H1 (cell line): ENCODE data around the gene NFIX. TPM values are rescaled to one million over a fixed set of nuclear protein-coding genes. Genes with fewer than 3 reads are reported as not detected.

Experiments used
- CTCF ChIA-PET: fragments of 300-600 bp; sonication (Branson Sonifier 250); formaldehyde crosslinking; loops from one replicate; lab custom pipeline; 2021; ENCODE audit not compliant: partially characterized antibody; lab: Charles Lee
- POLR2A ChIA-PET: fragments of 300-600 bp; sonication (Branson Sonifier 250); formaldehyde crosslinking; loops from one replicate; lab custom pipeline; 2021; ENCODE audit warnings: inconsistent platforms; ENCODE audit not compliant: partially characterized antibody; lab: Charles Lee
- DNase-seq, 2 experiments: peaks; one replicate each; pipeline versions ENCODE4 v3.0.0 to v3.0.0-alpha.2; 2010 to 2022; ENCODE audit warnings: low spot score in 2 of 2, low read depth in 1 of 2, mixed read lengths in 1 of 2
- FAIRE-seq: peaks from 2 replicates; lab custom pipeline; 2011; peaks lifted over from hg19 to GRCh38; lab: Jason Lieb, UNC
- H2AFZ ChIP-seq: 2 replicates; pipeline ENCODE4 v1.8.1; 2012; ENCODE audit warnings: low read length, inconsistent platforms
- H2AK5ac ChIP-seq: 2 replicates; pipeline ENCODE4 v1.6.1; 2013; ENCODE audit warnings: low read depth, low read length
- H2BK120ac ChIP-seq: replicated peaks from 2 replicates; pipeline ENCODE3; 2013; ENCODE audit warnings: low read depth, low read length, inconsistent platforms
- H2BK12ac ChIP-seq: 2 replicates; pipeline ENCODE4 v1.6.1; 2013; ENCODE audit warnings: low read depth, low read length
- H2BK15ac ChIP-seq: 2 replicates; pipeline ENCODE4 v1.6.1; 2013; ENCODE audit warnings: low read length
- H2BK20ac ChIP-seq: 2 replicates; pipeline ENCODE4 v1.6.1; 2013; ENCODE audit warnings: low read length
- H2BK5ac ChIP-seq: 2 replicates; pipeline ENCODE4 v1.6.1; 2013; ENCODE audit warnings: low read depth, low read length
- H3K14ac ChIP-seq: 2 replicates; pipeline ENCODE4 v1.6.1; 2013; ENCODE audit warnings: inconsistent platforms; ENCODE audit not compliant: insufficient read length
- H3K18ac ChIP-seq: 2 replicates; pipeline ENCODE4 v1.6.1; 2013; ENCODE audit warnings: low read length; ENCODE audit errors: extremely low read depth
- H3K23ac ChIP-seq: 2 replicates; pipeline ENCODE4 v1.6.1; 2013; ENCODE audit warnings: inconsistent platforms; ENCODE audit not compliant: insufficient read length
- H3K23me2 ChIP-seq: 2 replicates; pipeline ENCODE4 v1.6.1; 2013; ENCODE audit warnings: low read depth, low read length
- H3K27ac ChIP-seq: 2 replicates; pipeline ENCODE4 v1.6.1; 2011; ENCODE audit warnings: low read depth, low read length, inconsistent platforms
- H3K27me3 ChIP-seq, 4 experiments: replicated peaks in 1 of 4; 1 replicate in 1 of 4; 2 replicates in 3 of 4; pipeline versions ENCODE4 v1.6.1 to v1.8.1; 2011 to 2013; ENCODE audit warnings: low read length in 3 of 4, mild to moderate bottlenecking in 3 of 4, inconsistent platforms in 2 of 4, mixed read lengths in 2 of 4, moderate library complexity in 1 of 4; ENCODE audit not compliant: control insufficient read depth in 3 of 4, insufficient read depth in 3 of 4; ENCODE audit errors: extremely low read depth in 1 of 4
- H3K36me3 ChIP-seq, 4 experiments: 2 replicates each; pipeline versions ENCODE4 v1.6.1 to v1.8.1; 2011 to 2013; ENCODE audit warnings: mild to moderate bottlenecking in 4 of 4, low read length in 3 of 4, moderate library complexity in 2 of 4, control low read depth in 1 of 4, inconsistent platforms in 1 of 4; ENCODE audit not compliant: insufficient read depth in 4 of 4, control insufficient read depth in 2 of 4
- H3K4ac ChIP-seq: replicated peaks from 2 replicates; pipeline ENCODE3; 2013; ENCODE audit warnings: low read length, low read depth, mixed read lengths, inconsistent platforms; ENCODE audit not compliant: insufficient read length
- H3K4me1 ChIP-seq, 4 experiments: replicated peaks in 1 of 4; 1 replicate in 1 of 4; 2 replicates in 3 of 4; pipeline versions ENCODE4 v1.6.1 to v1.8.1; 2011 to 2013; ENCODE audit warnings: low read length in 3 of 4, inconsistent platforms in 2 of 4, mixed read lengths in 1 of 4; ENCODE audit not compliant: insufficient read depth in 4 of 4, control insufficient read depth in 3 of 4
- H3K4me2 ChIP-seq, 2 experiments: 2 replicates each; pipeline versions ENCODE4 v1.6.1 to v1.8.1; 2011 to 2013; ENCODE audit warnings: low read depth in 2 of 2, low read length in 2 of 2, control low read depth in 1 of 2, inconsistent platforms in 1 of 2, mild to moderate bottlenecking in 1 of 2; ENCODE audit not compliant: insufficient read depth in 1 of 2
- H3K4me3 ChIP-seq, 4 experiments: fragments of 200-600, 300-600 bp in 1 of 4; sonication (generic), shearing (Covaris generic), sonication (Bioruptor Twin) in 1 of 4; 2 replicates each; pipeline versions ENCODE4 v1.5.1 to v1.8.1; 2011 to 2016; ENCODE audit warnings: low read length in 4 of 4, low read depth in 3 of 4, control low read depth in 2 of 4, inconsistent platforms in 2 of 4, mild to moderate bottlenecking in 2 of 4, mixed read lengths in 1 of 4, moderate library complexity in 1 of 4; ENCODE audit not compliant: insufficient read depth in 2 of 4; ENCODE audit errors: extremely low read depth in 1 of 4
- H3K56ac ChIP-seq: replicated peaks from 2 replicates; pipeline ENCODE3; 2013; ENCODE audit warnings: low read depth, mild to moderate bottlenecking, mixed read lengths, low read length, inconsistent platforms; ENCODE audit not compliant: insufficient read length
- H3K79me1 ChIP-seq: 2 replicates; pipeline ENCODE4 v1.6.1; 2013; ENCODE audit warnings: low read depth, low read length, control low read depth
- H3K79me2 ChIP-seq, 2 experiments: 2 replicates each; pipeline versions ENCODE4 v1.6.1 to v1.8.1; 2012 to 2013; ENCODE audit warnings: low read length in 2 of 2, mild to moderate bottlenecking in 2 of 2, inconsistent platforms in 1 of 2; ENCODE audit not compliant: insufficient read depth in 2 of 2, control insufficient read depth in 1 of 2
- H3K9ac ChIP-seq, 4 experiments: replicated peaks in 1 of 4; 1 replicate in 1 of 4; 2 replicates in 3 of 4; pipeline versions ENCODE4 v1.6.1 to v1.8.1; 2011 to 2013; ENCODE audit warnings: low read depth in 3 of 4, low read length in 3 of 4, control low read depth in 2 of 4, mild to moderate bottlenecking in 2 of 4, moderate library complexity in 2 of 4, inconsistent platforms in 1 of 4; ENCODE audit errors: extremely low read depth in 1 of 4
- H3K9me3 ChIP-seq, 2 experiments: 2 replicates each; pipeline versions ENCODE4 v1.6.1 to v1.8.1; 2012 to 2013; ENCODE audit warnings: mild to moderate bottlenecking in 2 of 2, moderate library complexity in 2 of 2, control low read depth in 1 of 2, inconsistent platforms in 1 of 2, low read depth in 1 of 2, low read length in 1 of 2, mixed read lengths in 1 of 2; ENCODE audit not compliant: insufficient read depth in 2 of 2
- H4K20me1 ChIP-seq, 2 experiments: replicated peaks in 1 of 2; 2 replicates each; pipeline versions ENCODE3 to v1.8.1; 2011 to 2013; ENCODE audit warnings: inconsistent platforms in 2 of 2, low read length in 2 of 2, mild to moderate bottlenecking in 1 of 2; ENCODE audit not compliant: insufficient read depth in 2 of 2, control insufficient read depth in 1 of 2
- H4K5ac ChIP-seq: 2 replicates; pipeline ENCODE4 v1.6.1; 2013; ENCODE audit warnings: low read length, low read depth, mixed read lengths, inconsistent platforms; ENCODE audit not compliant: insufficient read length
- H4K8ac ChIP-seq: 2 replicates; pipeline ENCODE4 v1.8.0; 2013; ENCODE audit warnings: mild to moderate bottlenecking, moderate library complexity, low read length, inconsistent platforms; ENCODE audit not compliant: insufficient read depth; ENCODE audit errors: extremely low read depth
- H4K91ac ChIP-seq: replicated peaks from 2 replicates; pipeline ENCODE3; 2013; ENCODE audit warnings: low read length, mixed read lengths, inconsistent platforms; ENCODE audit not compliant: insufficient read length
- ATF2 ChIP-seq: IDR thresholded peaks from 2 replicates; pipeline ENCODE4 v1.6.1; 2012; ENCODE audit warnings: low read length, inconsistent platforms
- CBX8 ChIP-seq: fragments of 300-800, 300-1000 bp; sonication (generic); IDR thresholded peaks from 2 replicates; pipeline ENCODE4 v1.7.1; 2016; ENCODE audit warnings: low read depth, low read length, borderline replicate concordance
- CHD1 ChIP-seq: IDR thresholded peaks from 2 replicates; pipeline ENCODE4 v1.6.1; 2012; ENCODE audit warnings: low read depth, low read length, improper control_type of control experiment
- CHD2 ChIP-seq: IDR thresholded peaks from 2 replicates; pipeline ENCODE4 v1.6.1; 2012; ENCODE audit warnings: low read length, improper control_type of control experiment
- EZH2 ChIP-seq: fragments of 200-600 bp; sonication (generic); IDR thresholded peaks from 2 replicates; pipeline ENCODE4 v1.7.1; 2012; ENCODE audit warnings: low read depth, mild to moderate bottlenecking, moderate library complexity, low read length, inconsistent platforms; ENCODE audit not compliant: severe bottlenecking
- POLR2A ChIP-seq, 2 experiments: IDR thresholded peaks; 1 replicate in 1 of 2; 2 replicates in 1 of 2; pipeline ENCODE4 v1.6.1; 2011; ENCODE audit warnings: low read depth in 2 of 2, low read length in 2 of 2, mild to moderate bottlenecking in 2 of 2; ENCODE audit errors: control extremely low read depth in 1 of 2
- RNF2 ChIP-seq: fragments of 200-900, 300-1000 bp; sonication (generic); IDR thresholded peaks from 2 replicates; pipeline ENCODE4 v1.7.1; 2016; ENCODE audit warnings: borderline replicate concordance, low read depth, mild to moderate bottlenecking, antibody characterized with exemption, low read length; ENCODE audit not compliant: poor library complexity, severe bottlenecking; ENCODE audit errors: missing control alignments
- SUZ12 ChIP-seq: fragments of 200-600 bp; sonication (generic); IDR thresholded peaks from 2 replicates; pipeline ENCODE4 v1.6.1; 2012; ENCODE audit warnings: mild to moderate bottlenecking, inconsistent platforms, low read length, moderate library complexity, mixed read lengths
- TAF7 ChIP-seq: optimal IDR thresholded peaks from 2 replicates; pipeline ENCODE3; 2011; ENCODE audit warnings: low read depth, mild to moderate bottlenecking, inconsistent platforms, low read length, moderate library complexity, borderline replicate concordance
- TBP ChIP-seq: IDR thresholded peaks from 2 replicates; pipeline ENCODE4 v1.6.1; 2011; ENCODE audit warnings: low read depth, low read length, improper control_type of control experiment
- YY1 ChIP-seq: IDR thresholded peaks from 2 replicates; pipeline ENCODE4 v1.6.1; 2011; ENCODE audit warnings: low read depth, mild to moderate bottlenecking, low read length
- WGBS, 2 experiments: shearing (Covaris generic) in 1 of 2; methylation state at CpG; one replicate each; pipeline versions ENCODE4 v1.1.6 to v1.1.7; 2013 to 2015; ENCODE audit warnings: low lambda C conversion rate in 2 of 2, mixed read lengths in 2 of 2, inconsistent platforms in 1 of 2, low coverage in 1 of 2, missing lambda C conversion rate in 1 of 2; ENCODE audit not compliant: insufficient replicate concordance in 2 of 2, insufficient coverage in 1 of 2, insufficient read length in 1 of 2; ENCODE audit errors: extremely low coverage in 1 of 2, missing lambda C conversion rate in 1 of 2; 5-methylcytosine and 5-hydroxymethylcytosine counted together
- polyA plus RNA-seq, 7 experiments: library from polyadenylated mRNA; depleted of rRNA in 3 of 7; stranded (reverse) in 5 of 7; unstranded in 2 of 7; fragments of >200 nt in 5 of 7; fragments of 200-250 nt in 2 of 7; gene quantifications; 1 replicate in 5 of 7; 2 replicates in 1 of 7; 4 replicates in 1 of 7; pipeline versions ENCODE4 v1.2.1 to v1.2.3, GENCODE V29; 2011 to 2013; ENCODE audit warnings: missing spikeins in 2 of 7, mixed read lengths in 2 of 7
- total RNA-seq: library from RNA; stranded (reverse); fragmentation: NEBNext Ultra II Directional; extraction: Animal tissue kit (Norgen Biotek cat#: 25700); gene quantifications from 2 replicates; pipeline ENCODE4 v1.2.1, GENCODE V29; 2021

Gene NFIX
- total and polyA plus RNA-seq, 2 of the 8 experiments (the other 6 are each of a cell fraction or from before 2014, with no cell fraction given), result 0.03 to 0.20 TPM

- H3K27ac ChIP-seq, result no peak overlapping the region
- H3K4me2 ChIP-seq, result peak overlapping the region; percentile 42 to 63; a peak in 3 of 4 replicates
- TF ChIP-seq ATF2 (no peak), TAF7 (no peak), EZH2 (no peak), RNF2 (no peak), SUZ12 (peak; percentile 23; the same call in 1 of the 2 replicates), CHD1 (no peak), CHD2 (peak; percentile 77; the same call in 1 of the 2 replicates), YY1 (no peak), POLR2A (IDR thresholded peaks at IDR 0.05; ENCODE audit: control extremely low read depth in 1 of 2, low read depth in 2 of 2, low read length in 2 of 2) (no peak), CBX8 (no peak), TBP (no peak)
These were observed 107.1 kb downstream of the NFIX start for GRCh38 chr19:13102416-13102665.

More at GRCh38 chr19:13102416-13102665, 107.1 kb downstream of the NFIX start:
- no peak overlapping the region for H3K14ac ChIP-seq
- no peak for FAIRE-seq
- H3K36me3 ChIP-seq, result peaks cover 0 to 3% (median 2%) of the 10 kb centered on the region in 4 experiments; a peak in 2 of 8 replicates
- 23% methylated on average over 7 of the region's 7 CpGs; no CpG with 5 or more reads in 1 of the 2 experiments for whole genome bisulfite sequencing, 2 experiments
- peak overlapping the region; percentile 65 for H4K91ac ChIP-seq
- H3K56ac ChIP-seq, result no peak overlapping the region
- no peaks in the 10 kb centered on the region for H3K79me2 ChIP-seq
- peak overlapping the region; percentile 48 for H3K18ac ChIP-seq
- H3K27me3 ChIP-seq, result peaks cover 31 to 54% (median 48%) of the 10 kb centered on the region in 4 experiments
- no peak overlapping the region for H2BK20ac ChIP-seq
- no peak overlapping the region; the same call in 1 of the 2 replicates for H2AK5ac ChIP-seq
- 0 out of 2 replicates have a peak overlapping the region, but pooled peaks have one; percentile 24 for H2BK5ac ChIP-seq
- H3K9ac ChIP-seq, result no peak overlapping the region; a peak in 1 of 7 replicates
- no peak for DNase-seq
- H3K79me1 ChIP-seq, result no peaks in the 10 kb centered on the region
- H4K20me1 ChIP-seq, result peaks cover 0 to 16% of the 10 kb centered on the region in 2 experiments
- H2AFZ ChIP-seq, result no peak overlapping the region; the same call in 1 of the 2 replicates
- ChIA-PET POLR2A (interaction anchor here (1.0 to 11.6 kb wide), 3 partner anchors 9 to 50 kb away, joined by 3 to 141 read pairs (median 14); partner anchors contain the start of genes NACC1 and TRMT1), CTCF (interaction anchor here (1.5 to 5.0 kb wide), 4 partner anchors 18 to 125 kb away, joined by 3 to 47 read pairs (median 6); no protein-coding TSS in a partner anchor)
- H3K4me1 ChIP-seq, result peaks cover 0 to 26% (median 9%) of the 10 kb centered on the region in 4 experiments; a peak in 5 of 7 replicates
- peak overlapping the region; percentile 68; the same call in 1 of the 2 replicates for H2BK12ac ChIP-seq
- no peak overlapping the region for H3K23ac ChIP-seq
- H2BK15ac ChIP-seq, result 0 out of 2 replicates have a peak overlapping the region, but pooled peaks have one; percentile 72
- H2BK120ac ChIP-seq, result no peak overlapping the region
- peaks cover 6% of the 10 kb centered on the region; the same call in 1 of the 2 replicates for H3K23me2 ChIP-seq
- peak overlapping the region; percentile 5 to 55 (median 28); a peak in 7 of 8 replicates for H3K4me3 ChIP-seq
- H3K9me3 ChIP-seq, result no peaks in the 10 kb centered on the region
- no peak overlapping the region for H3K4ac ChIP-seq
- no peak overlapping the region for H4K5ac ChIP-seq
- no peak overlapping the region; the same call in 1 of the 2 replicates for H4K8ac ChIP-seq
